HL-60 (cell line): Measurements from ENCODE around the gene CAMK2D.

Experiments used
- DNase-seq, 2 experiments: peaks; one replicate each; pipeline ENCODE4 v3.0.0-alpha.2; 2010 to 2020; ENCODE audit warnings: low read depth in 1 of 2, low spot score in 1 of 2
- H3K27ac ChIP-seq: fragments of 250-450 bp; sonication (Bioruptor Pico); replicated peaks from 2 replicates; pipeline ENCODE4 v1.5.1; 2020; ENCODE audit warnings: mild to moderate bottlenecking, moderate library complexity
- H3K27me3 ChIP-seq: fragments of 250-450 bp; sonication (Bioruptor Pico); 2 replicates; pipeline ENCODE4 v1.5.1; 2021; ENCODE audit warnings: mild to moderate bottlenecking, moderate library complexity; ENCODE audit not compliant: insufficient read depth, poor library complexity, severe bottlenecking
- H3K4me3 ChIP-seq: replicated peaks from 2 replicates; pipeline ENCODE4 v1.5.1; 2011; ENCODE audit warnings: mild to moderate bottlenecking, control low read depth, low read length; ENCODE audit not compliant: insufficient read depth
- GABPA ChIP-seq: IDR thresholded peaks from 2 replicates; pipeline ENCODE4 v1.6.1; 2012; ENCODE audit warnings: low read depth
- POLR2AphosphoS5 ChIP-seq: IDR thresholded peaks from 2 replicates; pipeline ENCODE4 v1.6.1; 2012; ENCODE audit warnings: low read depth
- SPI1 ChIP-seq: IDR thresholded peaks from 2 replicates; pipeline ENCODE4 v1.6.1; 2012; ENCODE audit warnings: low read depth, mild to moderate bottlenecking, borderline replicate concordance
- TF ChIP-seq, protein P1 (sequence below): IDR thresholded peaks from 2 replicates; pipeline ENCODE4 v1.6.1; 2012; ENCODE audit warnings: low read depth; ENCODE audit not compliant: insufficient replicate concordance
- TF ChIP-seq, protein P2 (sequence below): IDR thresholded peaks from one replicate; pipeline ENCODE4 v1.5.1; 2011; ENCODE audit warnings: low read length, control low read depth, inconsistent platforms; ENCODE audit not compliant: insufficient read depth

The CAMK2D gene

DNA sequence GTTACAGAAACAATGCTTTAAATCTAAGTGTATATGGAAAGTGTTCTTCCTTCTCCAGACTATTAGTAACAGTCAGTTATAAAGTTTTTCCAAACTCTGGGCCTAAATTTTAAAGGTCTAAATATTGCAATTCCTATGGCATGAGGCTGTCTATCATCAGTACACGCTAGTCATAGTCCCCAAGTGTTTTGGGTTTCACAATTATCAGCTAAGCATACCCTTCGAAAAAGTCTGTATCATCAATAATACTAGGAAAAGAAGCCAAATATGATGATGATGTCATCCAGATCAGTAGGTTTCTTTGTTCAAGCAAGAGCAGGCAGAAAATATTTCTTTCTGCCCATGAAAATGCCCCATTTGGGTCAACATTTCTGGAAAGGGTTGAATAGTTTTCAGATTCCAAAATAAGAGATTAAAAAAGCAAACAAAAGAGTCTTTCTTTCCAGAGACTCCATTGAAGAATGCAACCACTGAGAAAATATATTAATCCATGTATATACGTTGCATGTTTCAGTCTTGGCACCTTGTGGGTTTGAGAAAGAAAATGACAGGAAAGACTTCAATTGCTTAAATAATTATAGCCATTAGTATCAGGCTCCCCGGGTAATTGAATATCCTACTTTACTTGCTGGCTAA, 173.8 kb downstream of the CAMK2D start:
- no peak for TF ChIP-seq GABPA
- no peak for TF ChIP-seq POLR2AphosphoS5
- TF ChIP-seq, protein P1, sequence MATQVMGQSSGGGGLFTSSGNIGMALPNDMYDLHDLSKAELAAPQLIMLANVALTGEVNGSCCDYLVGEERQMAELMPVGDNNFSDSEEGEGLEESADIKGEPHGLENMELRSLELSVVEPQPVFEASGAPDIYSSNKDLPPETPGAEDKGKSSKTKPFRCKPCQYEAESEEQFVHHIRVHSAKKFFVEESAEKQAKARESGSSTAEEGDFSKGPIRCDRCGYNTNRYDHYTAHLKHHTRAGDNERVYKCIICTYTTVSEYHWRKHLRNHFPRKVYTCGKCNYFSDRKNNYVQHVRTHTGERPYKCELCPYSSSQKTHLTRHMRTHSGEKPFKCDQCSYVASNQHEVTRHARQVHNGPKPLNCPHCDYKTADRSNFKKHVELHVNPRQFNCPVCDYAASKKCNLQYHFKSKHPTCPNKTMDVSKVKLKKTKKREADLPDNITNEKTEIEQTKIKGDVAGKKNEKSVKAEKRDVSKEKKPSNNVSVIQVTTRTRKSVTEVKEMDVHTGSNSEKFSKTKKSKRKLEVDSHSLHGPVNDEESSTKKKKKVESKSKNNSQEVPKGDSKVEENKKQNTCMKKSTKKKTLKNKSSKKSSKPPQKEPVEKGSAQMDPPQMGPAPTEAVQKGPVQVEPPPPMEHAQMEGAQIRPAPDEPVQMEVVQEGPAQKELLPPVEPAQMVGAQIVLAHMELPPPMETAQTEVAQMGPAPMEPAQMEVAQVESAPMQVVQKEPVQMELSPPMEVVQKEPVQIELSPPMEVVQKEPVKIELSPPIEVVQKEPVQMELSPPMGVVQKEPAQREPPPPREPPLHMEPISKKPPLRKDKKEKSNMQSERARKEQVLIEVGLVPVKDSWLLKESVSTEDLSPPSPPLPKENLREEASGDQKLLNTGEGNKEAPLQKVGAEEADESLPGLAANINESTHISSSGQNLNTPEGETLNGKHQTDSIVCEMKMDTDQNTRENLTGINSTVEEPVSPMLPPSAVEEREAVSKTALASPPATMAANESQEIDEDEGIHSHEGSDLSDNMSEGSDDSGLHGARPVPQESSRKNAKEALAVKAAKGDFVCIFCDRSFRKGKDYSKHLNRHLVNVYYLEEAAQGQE = no peak
- TF ChIP-seq SPI1 = no peak
- TF ChIP-seq, protein P2, sequence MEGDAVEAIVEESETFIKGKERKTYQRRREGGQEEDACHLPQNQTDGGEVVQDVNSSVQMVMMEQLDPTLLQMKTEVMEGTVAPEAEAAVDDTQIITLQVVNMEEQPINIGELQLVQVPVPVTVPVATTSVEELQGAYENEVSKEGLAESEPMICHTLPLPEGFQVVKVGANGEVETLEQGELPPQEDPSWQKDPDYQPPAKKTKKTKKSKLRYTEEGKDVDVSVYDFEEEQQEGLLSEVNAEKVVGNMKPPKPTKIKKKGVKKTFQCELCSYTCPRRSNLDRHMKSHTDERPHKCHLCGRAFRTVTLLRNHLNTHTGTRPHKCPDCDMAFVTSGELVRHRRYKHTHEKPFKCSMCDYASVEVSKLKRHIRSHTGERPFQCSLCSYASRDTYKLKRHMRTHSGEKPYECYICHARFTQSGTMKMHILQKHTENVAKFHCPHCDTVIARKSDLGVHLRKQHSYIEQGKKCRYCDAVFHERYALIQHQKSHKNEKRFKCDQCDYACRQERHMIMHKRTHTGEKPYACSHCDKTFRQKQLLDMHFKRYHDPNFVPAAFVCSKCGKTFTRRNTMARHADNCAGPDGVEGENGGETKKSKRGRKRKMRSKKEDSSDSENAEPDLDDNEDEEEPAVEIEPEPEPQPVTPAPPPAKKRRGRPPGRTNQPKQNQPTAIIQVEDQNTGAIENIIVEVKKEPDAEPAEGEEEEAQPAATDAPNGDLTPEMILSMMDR = no peak
- peaks cover 2% of the 10 kb centered on the region for H3K27me3 ChIP-seq
- H3K4me3 ChIP-seq = no peak overlapping the region
- H3K27ac ChIP-seq = no peak overlapping the region
- no peak for DNase-seq

GRCh38 chr4:113587156-113587555, 174.4 kb downstream of the CAMK2D start:
- no peak overlapping the region for H3K4me3 ChIP-seq
- TF ChIP-seq, protein P1 = no peak
- no peak for TF ChIP-seq POLR2AphosphoS5
- TF ChIP-seq SPI1 = no peak
- TF ChIP-seq GABPA = no peak
- TF ChIP-seq, protein P2 = no peak
- DNase-seq = no peak
- H3K27ac ChIP-seq = no peak overlapping the region
- peaks cover 2% of the 10 kb centered on the region for H3K27me3 ChIP-seq

DNA sequence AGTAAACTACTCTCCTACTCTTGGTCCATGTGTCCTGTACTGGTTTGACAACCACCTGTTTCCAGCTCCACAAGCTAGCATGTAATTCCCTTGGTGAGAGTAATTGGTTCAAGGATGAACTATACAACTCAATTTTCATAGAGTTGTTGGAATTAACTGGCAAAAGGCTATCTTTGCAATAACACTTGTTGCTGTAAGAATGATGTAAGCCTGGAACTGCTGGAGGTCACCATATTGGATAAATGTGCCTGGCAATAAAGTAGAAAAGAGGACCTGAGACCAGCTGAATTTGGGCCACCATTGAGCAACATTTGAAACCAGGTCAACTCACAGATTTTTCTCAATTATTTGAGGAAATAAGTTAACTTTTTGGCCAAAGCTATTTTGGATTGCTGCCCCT, 175.5 kb downstream of the CAMK2D start:
- Histone ChIP-seq H3K27me3 (peaks cover 2% of the 10 kb centered on the region), H3K4me3 (no peak overlapping the region), H3K27ac (no peak overlapping the region)
- TF ChIP-seq GABPA (no peak), POLR2AphosphoS5 (no peak), SPI1 (no peak)
- no peak for DNase-seq

DNA sequence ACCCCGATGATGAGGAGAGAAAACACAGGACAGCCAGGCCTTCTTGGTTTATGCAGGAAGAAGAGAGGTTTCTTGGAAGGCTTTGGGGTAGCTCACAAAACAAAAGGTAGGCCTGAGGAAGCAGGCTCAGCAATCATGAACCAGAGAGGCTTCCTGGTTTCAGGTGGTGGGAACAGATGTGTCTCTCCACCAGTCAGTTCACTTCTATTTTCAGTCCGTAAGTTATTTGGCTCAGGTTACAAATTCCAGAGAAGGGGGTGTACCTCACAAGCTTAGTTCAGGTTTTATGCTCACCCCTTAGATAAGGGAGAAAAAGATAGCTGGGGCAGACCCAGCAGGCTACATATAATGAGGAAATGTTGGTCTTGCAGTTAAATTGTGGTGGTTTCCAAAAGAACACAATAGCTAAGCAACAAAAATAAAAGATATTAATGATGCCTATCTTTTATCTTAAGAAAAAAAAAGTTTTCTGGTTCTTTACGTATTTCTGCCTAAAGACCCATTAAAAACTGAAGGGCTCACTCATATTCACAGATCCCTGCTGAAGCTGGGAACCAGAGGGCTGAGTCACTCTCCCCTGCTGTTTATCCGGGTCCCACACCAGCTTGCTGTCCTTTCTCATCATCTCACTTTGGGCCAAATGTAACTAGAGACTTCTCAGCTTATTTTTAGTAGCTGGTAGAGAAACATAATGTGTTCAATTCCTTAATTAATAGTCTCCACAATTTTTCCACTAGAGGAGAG, 177.0 kb downstream of the CAMK2D start:
- H3K4me3 ChIP-seq = no peak overlapping the region
- no peak for DNase-seq
- TF ChIP-seq GABPA = no peak
- TF ChIP-seq, protein P1 = no peak
- TF ChIP-seq SPI1 = no peak
- no peak for TF ChIP-seq POLR2AphosphoS5
- TF ChIP-seq, protein P2 = no peak
- H3K27me3 ChIP-seq = peaks cover 2% of the 10 kb centered on the region
- no peak overlapping the region for H3K27ac ChIP-seq
